Stomach (tissue), 9 donors: ENCODE results near the gene TFEC. TPM values are rescaled to one million over a fixed set of nuclear protein-coding genes. Genes with fewer than 3 reads are reported as not detected.
"Not testable (repeated sequence)": the region's sequence is repeated elsewhere in the genome, so short reads cannot be mapped to it uniquely, and the experiment has no call there.

Experiments
- DNase-seq, 2 donors: peaks; one replicate each; pipeline versions ENCODE4 v3.0.0 to v3.0.0-alpha.2; 2013 to 2019
- H3K27ac ChIP-seq, 5 donors: fragments of 200-600 bp in 4 of 5; sonication (generic) in 4 of 5; one replicate each; pipeline ENCODE4 v1.5.1; 2013 to 2019; ENCODE audit warnings: mild to moderate bottlenecking in 1 of 5, moderate library complexity in 1 of 5
- H3K27me3 ChIP-seq, 3 donors: fragments of 200-600 bp; sonication (generic); one replicate each; pipeline ENCODE4 v1.5.1; 2017 to 2019; ENCODE audit warnings: mixed run types in 1 of 3
- H3K36me3 ChIP-seq, 4 donors: fragments of 200-600 bp; sonication (generic); 1 replicate in 3 of 4; 2 replicates in 1 of 4; pipeline ENCODE4 v1.5.1; 2016 to 2019
- H3K4me1 ChIP-seq, 4 donors: fragments of 200-600 bp; sonication (generic); one replicate each; pipeline ENCODE4 v1.5.1; 2016 to 2019
- H3K4me3 ChIP-seq, 4 donors: fragments of 200-600 bp; sonication (generic) in 3 of 4; one replicate each; pipeline ENCODE4 v1.5.1; 2016 to 2019; ENCODE audit warnings: mild to moderate bottlenecking in 1 of 4
- H3K9me3 ChIP-seq, 4 donors: fragments of 200-600 bp; sonication (generic); one replicate each; pipeline ENCODE4 v1.5.1; 2016 to 2019
- CTCF ChIP-seq, 7 experiments: fragments of 450-650 bp in 4 of 7; fragments of 200-600 bp in 3 of 7; sonication (generic) in 3 of 7; IDR thresholded peaks; one replicate each; pipeline ENCODE4 v1.5.1; 2016 to 2019; ENCODE audit warnings: antibody characterized with exemption in 7 of 7, control low read depth in 2 of 7, mild to moderate bottlenecking in 1 of 7
- EP300 ChIP-seq: sonication (generic); formaldehyde crosslinking; IDR thresholded peaks from one replicate; pipeline ENCODE4 v1.6.1; 2017; ENCODE audit warnings: antibody characterized with exemption
- POLR2A ChIP-seq, 4 donors: fragments of 450-650 bp; IDR thresholded peaks; one replicate each; pipeline ENCODE4 v1.6.1; 2016; ENCODE audit warnings: antibody characterized with exemption in 4 of 4, control low read depth in 2 of 4, mild to moderate bottlenecking in 1 of 4, moderate library complexity in 1 of 4
- POLR2AphosphoS5 ChIP-seq, 3 donors: sonication (generic); formaldehyde crosslinking; IDR thresholded peaks; one replicate each; pipeline ENCODE4 v1.6.1; 2016; ENCODE audit warnings: antibody characterized with exemption in 3 of 3
- WGBS, 5 donors: extraction: QIAGEN DNeasy Blood & Tissue Kit in 3 of 5; methylation state at CpG; one replicate each; pipeline versions ENCODE4 v1.1.5 to v1.1.7; 2013 to 2018; 5-methylcytosine and 5-hydroxymethylcytosine counted together
- intact Hi-C: fragments of 100-400 bp; cut with DNase I; formaldehyde crosslinking; loops from one replicate; pipeline ENCODE4 v1.15.1; 2023; ENCODE audit warnings: low total_unique reads
- polyA plus RNA-seq, 3 donors: library from polyadenylated mRNA; stranded (reverse); fragments of 200-250 nt; gene quantifications; one replicate each; pipeline ENCODE4 v1.2.3, GENCODE V29; 2013
- total RNA-seq, 5 donors: library from RNA; depleted of rRNA; stranded (reverse); fragments of >200 nt; gene quantifications; one replicate each; pipeline versions ENCODE4 v1.1.0 to v1.2.3, GENCODE V29; 2014 to 2016
- donor health status: healthy with polysubstance abuse.
- donor health status: Bipolar disorder and iron deficiency.
- donor health status: healthy.

Gene TFEC
- total and polyA plus RNA-seq, 8 donors: 0.25 to 28.4 (median 1.1) TPM

DNA sequence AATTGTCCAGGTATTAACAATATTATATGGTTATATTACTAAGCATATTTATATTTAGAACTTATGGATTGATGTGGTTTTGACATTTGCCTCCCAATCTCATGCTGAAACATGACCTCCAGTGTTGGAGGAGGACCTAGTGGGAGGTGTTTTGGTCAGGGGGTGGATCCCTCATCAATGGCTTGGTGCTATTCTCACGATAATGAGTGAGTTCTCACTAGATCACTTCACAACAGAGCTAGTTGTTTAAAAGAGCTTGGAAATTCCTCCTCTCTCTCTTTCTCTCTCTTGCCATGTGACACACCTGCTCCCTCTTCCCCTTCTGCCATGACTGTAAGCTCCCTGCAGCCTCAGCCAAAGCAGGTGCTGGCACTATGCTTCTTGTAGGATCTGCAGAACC is 19.0 kb downstream of the TFEC start:
- no peak overlapping the region for H3K27ac ChIP-seq
- no peaks in the 10 kb centered on the region for H3K27me3 ChIP-seq
- intact Hi-C loops: no loop called here
- H3K4me1 ChIP-seq: no peaks in the 10 kb centered on the region
- 0% methylated on average over 1 of the region's 1 CpG for WGBS, 5 donors
- H3K36me3 ChIP-seq: no peaks in the 10 kb centered on the region
- no peak for DNase-seq
- no peaks in the 10 kb centered on the region for H3K9me3 ChIP-seq
- H3K4me3 ChIP-seq: no peak overlapping the region
- TF ChIP-seq EP300: no peak
- TF ChIP-seq CTCF (IDR thresholded peaks at IDR 0.05): no peak
- TF ChIP-seq POLR2AphosphoS5 (IDR thresholded peaks at IDR 0.05): no peak
- TF ChIP-seq POLR2A (IDR thresholded peaks at IDR 0.05): no peak

DNA sequence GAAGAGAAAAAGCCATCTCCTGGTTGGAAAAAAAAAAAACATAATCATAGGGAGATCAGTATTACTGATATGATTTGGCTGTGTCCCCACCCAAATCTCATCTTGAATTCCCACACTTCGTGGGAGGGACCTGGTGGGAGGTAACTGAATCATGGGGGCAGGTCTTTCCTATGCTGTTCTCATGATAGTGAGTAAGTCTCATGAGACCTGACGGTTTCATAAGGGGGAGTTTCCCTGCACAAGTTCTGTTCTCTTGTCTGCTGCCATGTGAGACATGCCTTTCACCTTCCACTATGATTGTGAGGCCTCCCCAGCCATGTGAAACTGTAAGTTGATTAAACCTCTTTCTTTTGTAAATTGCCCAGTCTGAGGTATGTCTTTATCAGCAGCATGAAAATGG is 25.8 kb downstream of the TFEC start:
- H3K27ac ChIP-seq, H3K4me3 ChIP-seq, H3K36me3 ChIP-seq, intact Hi-C loops, H3K27me3 ChIP-seq, H3K4me1 ChIP-seq, DNase-seq: not testable (repeated sequence)
- 48 to 68% (median 58%) methylated on average over 2 of the region's 2 CpGs for WGBS, 5 donors
- H3K9me3 ChIP-seq: peaks cover 0 to 21% (median 14%) of the 10 kb centered on the region in 4 donors

DNA sequence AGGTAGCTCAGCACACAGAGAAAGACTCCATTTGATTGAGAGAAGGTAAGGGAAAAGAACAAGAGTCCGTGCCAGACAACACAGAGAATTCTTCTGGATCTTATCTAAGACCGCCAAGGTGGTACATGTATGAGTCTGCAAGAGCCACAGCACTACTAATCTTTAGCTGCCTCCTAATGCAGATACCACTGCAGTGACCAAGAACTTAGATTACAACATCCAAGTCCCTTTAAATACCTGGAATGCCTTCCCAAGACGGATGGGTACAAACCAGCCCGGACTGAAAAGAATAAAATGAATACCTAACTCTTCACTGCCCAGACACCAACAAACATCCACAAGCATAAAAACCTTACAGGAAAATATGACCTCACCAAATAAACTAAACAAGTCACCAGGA is 33.3 kb downstream of the TFEC start:
- WGBS, 5 donors: 77 to 88% (median 80%) methylated on average over 4 of the region's 4 CpGs
- DNase-seq: no peak
- Histone ChIP-seq H3K4me3 (no peak overlapping the region), H3K27ac (no peak overlapping the region), H3K36me3 (no peaks in the 10 kb centered on the region), H3K4me1 (no peaks in the 10 kb centered on the region), H3K9me3 (peaks cover 0 to 5% (median 3%) of the 10 kb centered on the region in 4 donors), H3K27me3 (no peaks in the 10 kb centered on the region)
- intact Hi-C loops: no loop called here
- TF ChIP-seq EP300 (no peak), CTCF (IDR thresholded peaks at IDR 0.05) (no peak), POLR2AphosphoS5 (IDR thresholded peaks at IDR 0.05) (no peak), POLR2A (IDR thresholded peaks at IDR 0.05) (no peak)

GRCh38 chr7:115995701-115996100 is 34.9 kb downstream of the TFEC start:
- 91 to 97% (median 95%) methylated on average over 5 to 6 of the region's 6 CpGs for WGBS, 5 donors
- no peak for TF ChIP-seq POLR2AphosphoS5 (IDR thresholded peaks at IDR 0.05)
- no peak for TF ChIP-seq POLR2A (IDR thresholded peaks at IDR 0.05)
- no peak for TF ChIP-seq EP300
- no peak for TF ChIP-seq CTCF (IDR thresholded peaks at IDR 0.05)
- DNase-seq: no peak
- intact Hi-C loops: no loop called here
- Histone ChIP-seq H3K4me1 (no peaks in the 10 kb centered on the region), H3K27ac (no peak overlapping the region), H3K27me3 (no peaks in the 10 kb centered on the region), H3K9me3 (peaks cover 0 to 5% (median 3%) of the 10 kb centered on the region in 4 donors), H3K4me3 (no peak overlapping the region), H3K36me3 (no peaks in the 10 kb centered on the region)

- intact Hi-C loops: no loop called here
- no peaks in the 10 kb centered on the region for H3K4me1 ChIP-seq
- TF ChIP-seq POLR2A (IDR thresholded peaks at IDR 0.05): no peak
- no peak for TF ChIP-seq EP300
- TF ChIP-seq CTCF (IDR thresholded peaks at IDR 0.05): no peak
- TF ChIP-seq POLR2AphosphoS5 (IDR thresholded peaks at IDR 0.05): no peak
- H3K36me3 ChIP-seq: no peaks in the 10 kb centered on the region
- no peak overlapping the region for H3K4me3 ChIP-seq
- no peak overlapping the region for H3K27ac ChIP-seq
- DNase-seq: no peak
- no peaks in the 10 kb centered on the region for H3K9me3 ChIP-seq
- no peaks in the 10 kb centered on the region for H3K27me3 ChIP-seq
These were observed 42.2 kb downstream of the TFEC start for GRCh38 chr7:115988401-115988800.
